Measurements from ENCODE around the gene BAG3.

GRCh38 chr10:119668461-119668860, 17.3 kb downstream of the BAG3 start:
- no peak for TF ChIP-seq EZH2phosphoT487 (IDR thresholded peaks at IDR 0.05; ENCODE audit: insufficient read depth, low read depth)
- no peak for TF ChIP-seq EZH2 (IDR thresholded peaks at IDR 0.05; ENCODE audit: insufficient read depth, poor library complexity, severe bottlenecking)
